ENCODE measurements around the gene KDM4C.
"Not testable (repeated sequence)": the region's sequence is repeated elsewhere in the genome, so short reads cannot be mapped to it uniquely, and the experiment has no call there.

Gene KDM4C

GRCh38 chr9:6941501-6941900, 183.7 kb downstream of the KDM4C start:
- no peak for DNase-seq

GRCh38 chr9:6942406-6942805, 184.6 kb downstream of the KDM4C start:
- DNase-seq, result no peak

- DNase-seq, result no peak
Observed at GRCh38 chr9:6943293-6943692, 185.5 kb downstream of the KDM4C start.

- DNase-seq, result no peak
Observed at GRCh38 chr9:6944093-6944551, 186.3 kb downstream of the KDM4C start.

GRCh38 chr9:6944896-6945295, 187.1 kb downstream of the KDM4C start:
- DNase-seq, result no peak

GRCh38 chr9:6945816-6946215, 188.0 kb downstream of the KDM4C start:
- DNase-seq, result no peak

GRCh38 chr9:6946583-6947166, 188.9 kb downstream of the KDM4C start:
- DNase-seq, result no peak

- DNase-seq, result not testable (repeated sequence)
Observed at GRCh38 chr9:6948921-6949320, 191.1 kb downstream of the KDM4C start.

GRCh38 chr9:6955251-6955921, 197.6 kb downstream of the KDM4C start:
- no peak for DNase-seq

- no peak for DNase-seq
Observed at GRCh38 chr9:6956879-6957278, 199.1 kb downstream of the KDM4C start.

- DNase-seq, result no peak
Observed at GRCh38 chr9:6959270-6960000, 201.7 kb downstream of the KDM4C start.

GRCh38 chr9:6960777-6961176, 203.0 kb downstream of the KDM4C start:
- DNase-seq, result no peak

- DNase-seq, result no peak
Observed at GRCh38 chr9:6961845-6962522, 204.2 kb downstream of the KDM4C start.

- no peak for DNase-seq
Observed at GRCh38 chr9:6965566-6965965, 207.8 kb downstream of the KDM4C start.

GRCh38 chr9:6968271-6968670, 210.5 kb downstream of the KDM4C start:
- DNase-seq, result no peak

- no peak for DNase-seq
Observed at GRCh38 chr9:6969805-6970204, 212.0 kb downstream of the KDM4C start.

GRCh38 chr9:6973089-6973488, 215.3 kb downstream of the KDM4C start:
- DNase-seq, result no peak

- no peak for DNase-seq
Observed at GRCh38 chr9:6973762-6974161, 216.0 kb downstream of the KDM4C start.

- DNase-seq, result no peak
Observed at GRCh38 chr9:6975198-6975597, 217.4 kb downstream of the KDM4C start.

- no peak for DNase-seq
Observed at GRCh38 chr9:6977761-6978160, 220.0 kb downstream of the KDM4C start.

- DNase-seq, result no peak
Observed at GRCh38 chr9:6978591-6978990, 220.8 kb downstream of the KDM4C start.

- DNase-seq, result no peak
Observed at GRCh38 chr9:6984941-6985578, 227.3 kb downstream of the KDM4C start.

Measured in CD4-positive, alpha-beta T cell treated with Interleukin-1 beta for 1 hour (primary cell).